Endothelial cell of umbilical vein (primary cell): Measurements from ENCODE around the gene ATP1A3. TPM values are rescaled to one million over a fixed set of nuclear protein-coding genes. Genes with fewer than 3 reads are reported as not detected.
A peak's percentile ranks its signal among the peaks of the same experiment; 100 is the strongest.
"Not testable (repeated sequence)": the region's sequence is repeated elsewhere in the genome, so short reads cannot be mapped to it uniquely, and the experiment has no call there.

Source experiments
- BruUV-seq: library from RNA; stranded (reverse); fragments of 400-500 nt; replicated peaks from 2 replicates; lab custom pipeline; 2021; lab: Mats Ljungman, UMichigan
- CTCF ChIA-PET: fragments of 300-600, 350-600 bp; sonication (Branson Sonifier 250); formaldehyde crosslinking; loops from one replicate; lab custom pipeline; 2021; ENCODE audit warnings: antibody characterized with exemption, inconsistent platforms; lab: Charles Lee
- POLR2A ChIA-PET: fragments of 300-600, 350-600 bp; sonication (Branson Sonifier 250); formaldehyde crosslinking; loops from one replicate; lab custom pipeline; 2021; ENCODE audit warnings: antibody characterized with exemption, inconsistent platforms; lab: Charles Lee
- DNase-seq: peaks from one replicate; pipeline ENCODE4 v3.0.0-alpha.2; 2011; ENCODE audit warnings: low read depth, low spot score
- FAIRE-seq: peaks from 2 replicates; lab custom pipeline; 2011; peaks lifted over from hg19 to GRCh38; lab: Jason Lieb, UNC
- H2AFZ ChIP-seq: 2 replicates; pipeline ENCODE4 v1.6.0; 2012; ENCODE audit warnings: low read depth, low read length, control low read depth, inconsistent platforms
- H3K27ac ChIP-seq: 2 replicates; pipeline ENCODE4 v1.5.1; 2011; ENCODE audit warnings: low read depth, mild to moderate bottlenecking, control low read depth, low read length, moderate library complexity; ENCODE audit not compliant: insufficient read depth
- H3K27me3 ChIP-seq, 2 experiments: 2 replicates each; pipeline versions ENCODE4 v1.6.0 to v1.6.1; 2011; ENCODE audit warnings: low read length in 2 of 2, mixed read lengths in 1 of 2; ENCODE audit not compliant: control insufficient read depth in 2 of 2, insufficient read depth in 2 of 2
- H3K36me3 ChIP-seq, 2 experiments: 2 replicates in 1 of 2; 3 replicates in 1 of 2; pipeline ENCODE4 v1.5.1; 2011; ENCODE audit warnings: low read length in 2 of 2, mild to moderate bottlenecking in 1 of 2, moderate library complexity in 1 of 2; ENCODE audit not compliant: control insufficient read depth in 2 of 2, insufficient read depth in 2 of 2; ENCODE audit errors: extremely low read depth in 1 of 2
- H3K4me1 ChIP-seq: 3 replicates; pipeline ENCODE4 v1.5.1; 2011; ENCODE audit warnings: mild to moderate bottlenecking, low read length; ENCODE audit not compliant: control insufficient read depth, insufficient read depth; ENCODE audit errors: extremely low read depth
- H3K4me2 ChIP-seq: 2 replicates; pipeline ENCODE4 v1.6.1; 2011; ENCODE audit warnings: low read length, control low read depth, mixed read lengths; ENCODE audit not compliant: insufficient read depth
- H3K4me3 ChIP-seq, 3 experiments: fragments of 200-600 bp in 1 of 3; sonication (generic), shearing (Covaris generic) in 1 of 3; replicated peaks in 1 of 3; 2 replicates each; pipeline ENCODE4 v1.5.1; 2011 to 2016; ENCODE audit warnings: control low read depth in 3 of 3, low read length in 3 of 3, mild to moderate bottlenecking in 2 of 3, inconsistent platforms in 1 of 3, low read depth in 1 of 3, moderate library complexity in 1 of 3; ENCODE audit not compliant: insufficient read depth in 1 of 3
- H3K79me2 ChIP-seq: 2 replicates; pipeline ENCODE4 v1.6.0; 2012; ENCODE audit warnings: low read length, inconsistent platforms; ENCODE audit not compliant: control insufficient read depth, insufficient read depth
- H3K9ac ChIP-seq: replicated peaks from 2 replicates; pipeline ENCODE3; 2011; ENCODE audit warnings: low read length, control low read depth; ENCODE audit not compliant: insufficient read depth; ENCODE audit errors: extremely low read depth
- H3K9me1 ChIP-seq: replicated peaks from 3 replicates; pipeline ENCODE4 v1.6.0; 2011; ENCODE audit warnings: mild to moderate bottlenecking, low read length; ENCODE audit not compliant: control insufficient read depth, insufficient read depth; ENCODE audit errors: extremely low read depth
- H3K9me3 ChIP-seq: replicated peaks from 2 replicates; pipeline ENCODE4 v1.5.1; 2012; ENCODE audit warnings: low read length, inconsistent platforms; ENCODE audit not compliant: control insufficient read depth, insufficient read depth
- H4K20me1 ChIP-seq: replicated peaks from 2 replicates; pipeline ENCODE3; 2011; ENCODE audit warnings: mild to moderate bottlenecking, low read length; ENCODE audit not compliant: control insufficient read depth, insufficient read depth; ENCODE audit errors: extremely low read depth
- CTCF ChIP-seq, 2 donors: IDR thresholded peaks; 1 replicate in 1 of 2; 2 replicates in 1 of 2; pipeline ENCODE4 v1.5.1; 2011; ENCODE audit warnings: low read length in 2 of 2, mild to moderate bottlenecking in 2 of 2, moderate library complexity in 2 of 2, control low read depth in 1 of 2, inconsistent platforms in 1 of 2, low read depth in 1 of 2; ENCODE audit not compliant: insufficient read depth in 1 of 2; ENCODE audit errors: extremely low read depth in 1 of 2
- EZH2 ChIP-seq: IDR thresholded peaks from 2 replicates; pipeline ENCODE4 v1.6.1; 2012; ENCODE audit warnings: borderline replicate concordance, low read depth, mild to moderate bottlenecking, moderate library complexity, low read length, inconsistent platforms; ENCODE audit not compliant: severe bottlenecking
- GATA2 ChIP-seq: IDR thresholded peaks from 2 replicates; pipeline ENCODE4 v1.7.0; 2011; ENCODE audit warnings: low read depth, mild to moderate bottlenecking, moderate library complexity, mixed read lengths, low read length; ENCODE audit not compliant: insufficient read length, insufficient read depth
- JUN ChIP-seq: IDR thresholded peaks from 2 replicates; pipeline ENCODE4 v1.6.1; 2011; ENCODE audit warnings: borderline replicate concordance, low read depth; ENCODE audit not compliant: insufficient read length, insufficient read depth
- MYC ChIP-seq: IDR thresholded peaks from one replicate; pipeline ENCODE4 v1.6.1; 2011; ENCODE audit warnings: mild to moderate bottlenecking, low read depth, low read length
- POLR2A ChIP-seq: IDR thresholded peaks from 2 replicates; pipeline ENCODE4 v1.6.1; 2012; ENCODE audit warnings: low read depth, mild to moderate bottlenecking, control low read depth, low read length
- dilution Hi-C: fragments of 300-500 bp; cut with MboI; formaldehyde crosslinking; loops from one replicate; pipeline ENCODE4 v1.15.0; 2019; ENCODE audit warnings: low sequenced_read_pairs; ENCODE audit not compliant: extremely low pct_ligation_motif_present
- intact Hi-C: fragments of 100-400 bp; cut with micrococcal nuclease; formaldehyde crosslinking; loops from one replicate; pipeline ENCODE4 v1.10.0; 2022
- polyA plus RNA-seq, 4 experiments: library from polyadenylated mRNA; depleted of rRNA in 3 of 4; stranded (reverse) in 3 of 4; unstranded in 1 of 4; fragments of >200 nt; gene quantifications; 2 replicates each; pipeline versions ENCODE4 v1.2.1 to v1.2.3, GENCODE V29; 2011 to 2012; ENCODE audit warnings: missing spikeins in 1 of 4
- total RNA-seq: library from RNA; stranded (reverse); gene quantifications from 2 replicates; pipeline ENCODE4 v1.2.3, GENCODE V29; 2021

Gene ATP1A3
- total and polyA plus RNA-seq, 2 donors (not counting 3 experiments of a cell fraction or from before 2014, with no cell fraction given): 0.40 TPM; not detected in 1

GRCh38 chr19:41939861-41940730 is 53.9 kb downstream of the ATP1A3 start:
- peak overlapping the region; percentile 62 for H2AFZ ChIP-seq
- peaks cover 25 to 26% of the 10 kb centered on the region in 2 experiments for H3K27me3 ChIP-seq
- BruUV-seq: no TSS peak
- POLR2A ChIA-PET: interaction anchor here (0.5 kb wide), 1 partner anchor 70 kb away, joined by 3 read pairs; no protein-coding TSS in a partner anchor
- no peaks in the 10 kb centered on the region for H3K79me2 ChIP-seq
- no peak overlapping the region for H3K9ac ChIP-seq
- peaks cover 2% of the 10 kb centered on the region for H3K4me1 ChIP-seq
- H3K4me3 ChIP-seq: peak overlapping the region; percentile 23 to 48 (median 27)
- TF ChIP-seq MYC: no peak
- no peak for TF ChIP-seq POLR2A
- no peak for TF ChIP-seq JUN
- TF ChIP-seq GATA2: no peak
- TF ChIP-seq CTCF (IDR thresholded peaks at IDR 0.05; ENCODE audit: extremely low read depth in 1 of 2, insufficient read depth in 1 of 2, low read depth in 1 of 2, low read length in 2 of 2): no peak
- TF ChIP-seq EZH2: peak; percentile 87
- H3K27ac ChIP-seq: no peak overlapping the region
- dilution Hi-C loops (no loop called here), intact Hi-C loops (no loop called here)
- DNase-seq: no peak
- CTCF ChIA-PET: interaction anchor here (0.8 kb wide), 1 partner anchor 10 kb away, joined by 3 read pairs; no protein-coding TSS in a partner anchor
- no peak for FAIRE-seq
- no peaks in the 10 kb centered on the region for H3K9me3 ChIP-seq
- H3K36me3 ChIP-seq: no peaks in the 10 kb centered on the region
- H3K9me1 ChIP-seq: no peaks in the 10 kb centered on the region
- H3K4me2 ChIP-seq: peak overlapping the region; percentile 51
- H4K20me1 ChIP-seq: no peaks in the 10 kb centered on the region

GRCh38 chr19:41939209-41939608 is 54.8 kb downstream of the ATP1A3 start:
- H3K9me3 ChIP-seq, BruUV-seq, H3K27ac ChIP-seq, H3K9ac ChIP-seq, H2AFZ ChIP-seq, H3K36me3 ChIP-seq, dilution Hi-C loops, H4K20me1 ChIP-seq, H3K4me2 ChIP-seq, H3K79me2 ChIP-seq, H3K9me1 ChIP-seq, FAIRE-seq, H3K4me3 ChIP-seq, DNase-seq, intact Hi-C loops, H3K4me1 ChIP-seq: not testable (repeated sequence)
- ChIA-PET CTCF (interaction anchor here (0.8 kb wide), 1 partner anchor 11 kb away, joined by 3 read pairs; no protein-coding TSS in a partner anchor), POLR2A (interaction anchor here (0.5 kb wide), 1 partner anchor 69 kb away, joined by 3 read pairs; no protein-coding TSS in a partner anchor)
- peaks cover 27% of the 10 kb centered on the region in 2 experiments for H3K27me3 ChIP-seq
